Measurements from ENCODE around the gene PPP2R5C. TPM values are rescaled to one million over a fixed set of nuclear protein-coding genes. Genes with fewer than 3 reads are reported as not detected.

Gene PPP2R5C
- total and polyA plus RNA-seq, 7 donors: 18.2 to 76.6 (median 57.1) TPM

- Histone ChIP-seq H3K4me3 (no peak overlapping the region), H3K36me3 (ENCODE audit: insufficient read depth in 1 of 2, low read depth in 1 of 2) (peaks cover 0 to 7% of the 10 kb centered on the region in 2 donors), H3K27ac (no peak overlapping the region), H3K27me3 (ENCODE audit: insufficient read depth in 3 of 3, low read length in 2 of 3) (no peaks in the 10 kb centered on the region), H3K4me1 (no peaks in the 10 kb centered on the region), H3K9me3 (no peaks in the 10 kb centered on the region)
- DNase-seq (no peak), ATAC-seq (no peak)
- 60 to 74% (median 63%) methylated on average over 16 of the region's 16 CpGs for WGBS, 3 donors
- intact Hi-C loops (cut with DNase I): loop anchor here in 1 of 2 donors (5.0 kb wide), 1 partner anchor 52 kb away; no protein-coding TSS in a partner anchor
- TF ChIP-seq CTCF (IDR thresholded peaks at IDR 0.05): no peak
Observed at GRCh38 chr14:101758913-101759593, 2.5 kb upstream of the PPP2R5C start.

DNA sequence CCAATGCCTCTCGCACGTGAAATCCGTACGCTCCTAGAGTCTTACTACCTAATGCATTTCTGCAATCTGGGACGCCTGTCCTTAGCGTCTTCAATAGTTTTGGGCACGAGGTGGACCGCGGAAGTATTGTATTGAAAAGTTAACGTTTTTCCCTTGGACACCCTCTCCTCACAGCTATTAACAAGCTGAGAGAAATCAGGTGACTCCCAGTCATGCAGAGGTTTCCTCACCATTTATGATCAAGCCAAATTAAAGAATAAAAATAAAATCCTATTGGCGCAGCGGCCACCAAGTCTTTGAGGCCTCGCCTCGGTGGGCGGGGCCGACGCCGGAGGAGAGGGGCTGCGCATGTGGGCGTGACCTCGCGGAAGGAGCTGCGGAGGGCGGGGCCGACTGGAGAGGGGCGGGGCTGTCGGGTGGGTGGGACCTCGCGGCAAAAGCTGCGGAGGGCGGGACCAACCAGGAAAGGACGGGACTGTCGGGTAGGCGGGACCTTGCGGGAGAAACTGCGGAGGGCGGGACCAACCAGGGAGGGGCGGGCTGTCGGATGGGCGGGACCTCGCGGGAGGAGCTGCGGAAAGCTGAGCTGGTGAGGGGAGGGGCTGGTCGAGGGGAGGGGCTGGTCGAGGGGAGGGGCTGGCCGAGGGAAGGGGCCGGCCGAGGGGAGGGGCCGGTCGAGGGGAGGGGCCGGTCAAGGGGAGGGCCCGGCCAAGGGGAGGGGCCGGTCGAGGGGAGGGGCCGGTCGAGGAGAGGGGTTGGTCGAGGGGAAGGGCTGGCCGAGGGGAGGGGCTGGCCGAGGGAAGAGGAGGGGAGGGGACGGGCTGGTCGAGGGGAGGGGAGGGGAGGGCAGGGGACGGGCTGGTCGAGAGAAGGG, 1.1 kb upstream of the PPP2R5C start:
- Histone ChIP-seq H3K4me1 (no peaks in the 10 kb centered on the region), H3K9me3 (no peaks in the 10 kb centered on the region), H3K27ac (peak overlapping the region; percentile 72), H3K4me3 (peak overlapping the region; percentile 99), H3K27me3 (ENCODE audit: insufficient read depth in 3 of 3, low read length in 2 of 3) (no peaks in the 10 kb centered on the region), H3K36me3 (ENCODE audit: insufficient read depth in 1 of 2, low read depth in 1 of 2) (peaks cover 0 to 17% of the 10 kb centered on the region in 2 donors)
- ATAC-seq: peak; percentile 88 to 92 (median 89)
- WGBS, 3 donors: 2 to 4% (median 3%) methylated on average over 42 to 56 of the region's 63 CpGs
- no peak for TF ChIP-seq CTCF (IDR thresholded peaks at IDR 0.05)
- peak; percentile 98 to 99 for DNase-seq
- intact Hi-C loops (cut with DNase I): loop anchor here (5.0 to 10.0 kb wide), 2 partner anchors 52 to 164 kb away; no protein-coding TSS in a partner anchor

DNA sequence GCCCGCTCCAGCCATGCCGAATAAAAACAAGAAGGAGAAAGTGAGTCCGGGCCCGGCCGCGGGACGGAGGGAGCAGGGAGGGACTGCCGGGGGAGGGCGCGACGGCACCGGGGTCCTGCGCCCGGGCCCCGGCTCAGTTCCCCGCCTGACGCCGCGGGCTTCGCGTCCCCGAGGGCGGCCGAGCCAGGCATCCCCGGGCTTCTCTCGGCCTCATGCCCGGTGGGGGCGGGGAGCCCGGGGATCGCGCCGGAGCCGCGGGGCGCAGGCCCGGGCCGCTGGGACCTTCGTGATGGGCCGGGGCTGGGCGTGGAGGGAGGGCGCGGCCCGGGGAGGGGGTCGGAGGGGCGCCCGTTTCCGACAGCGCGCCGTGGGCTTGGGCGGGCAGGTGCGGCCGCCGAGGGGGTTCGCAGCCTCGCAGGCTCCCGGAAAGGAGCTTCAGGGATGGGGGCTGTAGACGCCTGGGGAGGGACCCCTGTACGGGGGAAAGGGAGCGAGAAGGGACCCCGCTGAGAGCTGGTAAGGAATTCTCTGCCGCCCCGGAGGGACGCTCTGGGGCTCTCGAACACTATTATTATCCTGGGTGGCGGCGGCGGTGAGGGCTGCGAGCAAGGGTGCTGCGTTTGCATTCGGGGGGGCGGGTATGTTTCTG, 496 bp downstream of the PPP2R5C start:
- Histone ChIP-seq H3K27me3 (ENCODE audit: insufficient read depth in 3 of 3, low read length in 2 of 3) (no peaks in the 10 kb centered on the region), H3K4me1 (no peaks in the 10 kb centered on the region), H3K9me3 (no peaks in the 10 kb centered on the region), H3K4me3 (peak overlapping the region; percentile 78), H3K27ac (peak overlapping the region; percentile 71), H3K36me3 (ENCODE audit: insufficient read depth in 1 of 2, low read depth in 1 of 2) (peaks cover 0 to 32% of the 10 kb centered on the region in 2 donors)
- WGBS, 3 donors: 0 to 2% (median 1%) methylated on average over 41 to 72 of the region's 72 CpGs
- ATAC-seq: no peak
- intact Hi-C loops (cut with DNase I): loop anchor here (5.0 to 10.0 kb wide), 2 partner anchors 50 to 163 kb away; no protein-coding TSS in a partner anchor
- TF ChIP-seq CTCF (IDR thresholded peaks at IDR 0.05): no peak
- DNase-seq: no peak

DNA sequence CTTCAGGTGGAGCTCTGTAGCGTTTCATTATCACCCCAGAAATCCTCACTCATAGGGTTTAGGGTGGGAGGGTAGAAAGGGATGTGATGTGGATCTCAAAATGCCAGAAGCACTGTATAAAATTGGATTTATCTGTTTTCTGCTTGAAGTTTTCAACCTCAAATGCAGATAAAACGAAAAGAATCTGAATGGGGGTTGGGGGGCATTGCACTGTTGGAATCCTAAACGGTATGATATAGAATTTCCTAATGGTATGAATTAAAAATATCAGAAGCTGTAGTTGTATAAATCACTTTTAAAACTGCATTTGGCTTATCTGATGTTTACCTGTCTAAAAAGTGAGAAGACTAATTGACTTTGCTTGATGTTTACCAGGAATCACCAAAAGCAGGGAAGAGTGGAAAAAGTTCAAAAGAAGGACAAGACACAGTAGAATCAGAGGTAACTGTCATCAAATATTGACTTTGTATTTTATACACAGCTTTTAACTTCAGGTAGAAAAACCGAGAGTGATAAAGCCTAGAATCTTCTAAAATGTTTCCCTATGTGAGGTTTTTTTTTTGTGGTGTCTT, 1.1 kb downstream of the PPP2R5C start:
- H3K27me3 ChIP-seq (ENCODE audit: insufficient read depth in 3 of 3, low read length in 2 of 3): no peaks in the 10 kb centered on the region
- no peak overlapping the region for H3K27ac ChIP-seq
- H3K4me1 ChIP-seq: no peaks in the 10 kb centered on the region
- H3K9me3 ChIP-seq: no peaks in the 10 kb centered on the region
- intact Hi-C loops (cut with DNase I): loop anchor here (5.0 to 10.0 kb wide), 2 partner anchors 50 to 162 kb away; no protein-coding TSS in a partner anchor
- ATAC-seq (no peak), DNase-seq (no peak)
- peaks cover 0 to 38% of the 10 kb centered on the region in 2 donors for H3K36me3 ChIP-seq (ENCODE audit: insufficient read depth in 1 of 2, low read depth in 1 of 2)
- no peak for TF ChIP-seq CTCF (IDR thresholded peaks at IDR 0.05)
- 33 to 44% (median 38%) methylated on average over 4 of the region's 4 CpGs for WGBS, 3 donors
- peak overlapping the region; percentile 78 for H3K4me3 ChIP-seq

All from psoas muscle (tissue), 8 donors.